Measurements from ENCODE around the gene TMEM86B.

DNA sequence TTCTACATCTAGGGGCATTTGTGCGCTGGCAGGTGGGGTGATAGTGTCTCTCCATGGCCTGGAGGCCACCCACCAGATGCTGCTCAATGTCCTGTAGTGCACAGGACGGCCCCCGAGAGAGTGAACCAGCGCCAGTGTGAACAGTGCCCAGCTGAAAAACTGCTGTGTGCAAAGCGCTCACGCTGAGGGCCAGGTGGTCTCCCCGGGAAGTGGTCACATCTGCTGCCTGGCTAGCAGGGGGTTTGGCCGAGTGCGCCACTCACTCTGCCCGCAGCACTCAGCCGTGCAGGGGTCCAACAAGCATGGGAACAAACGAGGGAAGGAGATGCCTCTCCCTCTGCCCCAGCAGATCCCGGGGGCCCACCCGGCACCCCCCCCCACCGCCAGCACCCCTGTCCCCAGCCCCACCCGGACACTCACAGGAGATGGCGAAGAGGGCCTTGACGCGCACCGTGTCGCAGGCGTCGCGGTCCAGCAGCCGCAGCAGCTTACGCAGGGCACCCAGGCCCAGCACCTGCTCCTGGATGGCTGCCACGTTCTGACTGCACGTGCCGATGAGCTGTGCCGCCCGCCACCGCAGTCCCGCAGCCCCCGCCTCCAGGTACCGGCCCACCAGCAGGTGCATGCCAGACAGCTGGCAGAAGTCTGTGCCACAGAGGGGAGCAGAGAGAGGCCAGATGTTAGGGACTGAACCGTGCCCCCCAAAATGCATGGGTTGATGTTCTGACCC is 45.6 kb upstream of the TMEM86B start:
- TF ChIP-seq, protein P1, sequence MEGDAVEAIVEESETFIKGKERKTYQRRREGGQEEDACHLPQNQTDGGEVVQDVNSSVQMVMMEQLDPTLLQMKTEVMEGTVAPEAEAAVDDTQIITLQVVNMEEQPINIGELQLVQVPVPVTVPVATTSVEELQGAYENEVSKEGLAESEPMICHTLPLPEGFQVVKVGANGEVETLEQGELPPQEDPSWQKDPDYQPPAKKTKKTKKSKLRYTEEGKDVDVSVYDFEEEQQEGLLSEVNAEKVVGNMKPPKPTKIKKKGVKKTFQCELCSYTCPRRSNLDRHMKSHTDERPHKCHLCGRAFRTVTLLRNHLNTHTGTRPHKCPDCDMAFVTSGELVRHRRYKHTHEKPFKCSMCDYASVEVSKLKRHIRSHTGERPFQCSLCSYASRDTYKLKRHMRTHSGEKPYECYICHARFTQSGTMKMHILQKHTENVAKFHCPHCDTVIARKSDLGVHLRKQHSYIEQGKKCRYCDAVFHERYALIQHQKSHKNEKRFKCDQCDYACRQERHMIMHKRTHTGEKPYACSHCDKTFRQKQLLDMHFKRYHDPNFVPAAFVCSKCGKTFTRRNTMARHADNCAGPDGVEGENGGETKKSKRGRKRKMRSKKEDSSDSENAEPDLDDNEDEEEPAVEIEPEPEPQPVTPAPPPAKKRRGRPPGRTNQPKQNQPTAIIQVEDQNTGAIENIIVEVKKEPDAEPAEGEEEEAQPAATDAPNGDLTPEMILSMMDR (optimal IDR thresholded peaks at IDR 0.05 in 1 of 3, IDR thresholded peaks at IDR 0.05 in 1 of 3, conservative IDR thresholded peaks at IDR 0.05 in 1 of 3; ENCODE audit: extremely low read depth in 1 of 3, insufficient read depth in 2 of 3, low read length in 3 of 3): no peak
- no peak for TF ChIP-seq EZH2 (IDR thresholded peaks at IDR 0.05; ENCODE audit: low read length)
